ENCODE results near the gene MOV10.

The MOV10 gene

GRCh38 chr1:112646225-112646624, 28.2 kb upstream of the MOV10 start:
- no peaks in the 10 kb centered on the region for H3K36me3 ChIP-seq (replicated peaks; ENCODE audit: insufficient read depth, low read length)
- H2AFZ ChIP-seq (ENCODE audit: low read length) = no peak overlapping the region
- no peak for TF ChIP-seq CTCF (IDR thresholded peaks at IDR 0.05; ENCODE audit: low read length)
- TF ChIP-seq EZH2 (optimal IDR thresholded peaks at IDR 0.05; ENCODE audit: low read depth, low read length) = no peak
- no peak for TF ChIP-seq EZH2phosphoT487 (IDR thresholded peaks at IDR 0.05; ENCODE audit: low read length)
- no peak for DNase-seq
- H3K9ac ChIP-seq (ENCODE audit: low read length) = no peak overlapping the region
- no peak overlapping the region for H3K27ac ChIP-seq (ENCODE audit: low read length)
- H3K4me2 ChIP-seq (ENCODE audit: low read depth, low read length) = no peak overlapping the region
- H3K27me3 ChIP-seq (replicated peaks; ENCODE audit: insufficient read depth, low read length) = no peaks in the 10 kb centered on the region
- H3K9me2 ChIP-seq (replicated peaks; ENCODE audit: insufficient read depth, low read length) = no peaks in the 10 kb centered on the region
- no peaks in the 10 kb centered on the region for H3K4me1 ChIP-seq (ENCODE audit: low read length)
- H4K20me1 ChIP-seq (ENCODE audit: insufficient read depth, low read length) = peaks cover 9% of the 10 kb centered on the region; the same call in 1 of the 2 replicates
- no peak overlapping the region for H3K4me3 ChIP-seq (ENCODE audit: low read length)
- no peaks in the 10 kb centered on the region for H3F3A ChIP-seq (ENCODE audit: insufficient read depth, low read length)
- peaks cover 93% of the 10 kb centered on the region for H3K79me2 ChIP-seq (ENCODE audit: low read length)
- H3K9me3 ChIP-seq (replicated peaks; ENCODE audit: insufficient read depth, low read length) = no peaks in the 10 kb centered on the region

GRCh38 chr1:112651205-112651604, 23.3 kb upstream of the MOV10 start:
- Histone ChIP-seq H4K20me1 (ENCODE audit: insufficient read depth, low read length) (no peaks in the 10 kb centered on the region), H2AFZ (ENCODE audit: low read length) (no peak overlapping the region), H3K9me2 (replicated peaks; ENCODE audit: insufficient read depth, low read length) (no peaks in the 10 kb centered on the region), H3K27ac (ENCODE audit: low read length) (no peak overlapping the region), H3K36me3 (replicated peaks; ENCODE audit: insufficient read depth, low read length) (no peaks in the 10 kb centered on the region), H3K4me2 (ENCODE audit: low read depth, low read length) (no peak overlapping the region), H3K27me3 (replicated peaks; ENCODE audit: insufficient read depth, low read length) (no peaks in the 10 kb centered on the region), H3K9me3 (replicated peaks; ENCODE audit: insufficient read depth, low read length) (no peaks in the 10 kb centered on the region), H3K4me3 (ENCODE audit: low read length) (no peak overlapping the region), H3F3A (ENCODE audit: insufficient read depth, low read length) (no peaks in the 10 kb centered on the region), H3K4me1 (ENCODE audit: low read length) (no peaks in the 10 kb centered on the region), H3K9ac (ENCODE audit: low read length) (no peak overlapping the region), H3K79me2 (ENCODE audit: low read length) (peaks cover 45% of the 10 kb centered on the region)
- TF ChIP-seq EZH2phosphoT487 (IDR thresholded peaks at IDR 0.05; ENCODE audit: low read length) = no peak
- TF ChIP-seq CTCF (IDR thresholded peaks at IDR 0.05; ENCODE audit: low read length) = no peak
- TF ChIP-seq EZH2 (optimal IDR thresholded peaks at IDR 0.05; ENCODE audit: low read depth, low read length) = no peak
- DNase-seq = no peak

- Histone ChIP-seq H3K4me3 (ENCODE audit: low read length) (no peak overlapping the region), H3K9ac (ENCODE audit: low read length) (no peak overlapping the region), H3K9me2 (replicated peaks; ENCODE audit: insufficient read depth, low read length) (no peaks in the 10 kb centered on the region), H3K4me1 (ENCODE audit: low read length) (no peaks in the 10 kb centered on the region), H4K20me1 (ENCODE audit: insufficient read depth, low read length) (no peaks in the 10 kb centered on the region), H3K9me3 (replicated peaks; ENCODE audit: insufficient read depth, low read length) (no peaks in the 10 kb centered on the region), H2AFZ (ENCODE audit: low read length) (no peak overlapping the region), H3K27me3 (replicated peaks; ENCODE audit: insufficient read depth, low read length) (no peaks in the 10 kb centered on the region), H3F3A (ENCODE audit: insufficient read depth, low read length) (no peaks in the 10 kb centered on the region), H3K36me3 (replicated peaks; ENCODE audit: insufficient read depth, low read length) (no peaks in the 10 kb centered on the region; the same call in 1 of the 2 replicates), H3K79me2 (ENCODE audit: low read length) (no peaks in the 10 kb centered on the region), H3K27ac (ENCODE audit: low read length) (no peak overlapping the region), H3K4me2 (ENCODE audit: low read depth, low read length) (no peak overlapping the region)
- no peak for DNase-seq
- no peak for TF ChIP-seq EZH2 (optimal IDR thresholded peaks at IDR 0.05; ENCODE audit: low read depth, low read length)
- no peak for TF ChIP-seq EZH2phosphoT487 (IDR thresholded peaks at IDR 0.05; ENCODE audit: low read length)
- no peak for TF ChIP-seq CTCF (IDR thresholded peaks at IDR 0.05; ENCODE audit: low read length)
Measured at GRCh38 chr1:112665857-112666256, 8.6 kb upstream of the MOV10 start.
